OCI-LY7 (cell line): ENCODE data around the gene LRRFIP2.

Source experiments
- EZH2phosphoT487 ChIP-seq: fragments of 200-600 bp; sonication (generic); IDR thresholded peaks from 2 replicates; pipeline ENCODE4 v1.6.1; 2018; ENCODE audit warnings: low read depth, borderline replicate concordance, mild to moderate bottlenecking, mixed run types, antibody characterized with exemption, low read length, moderate library complexity, mixed read lengths
- TF ChIP-seq, protein P1 (sequence below): fragments of 200-600 bp; sonication (generic); conservative IDR thresholded peaks from 2 replicates; pipeline ENCODE4 v1.5.1; 2014; ENCODE audit warnings: mild to moderate bottlenecking, antibody characterized with exemption, low read length, moderate library complexity, mixed read lengths

- TF ChIP-seq, protein P1, sequence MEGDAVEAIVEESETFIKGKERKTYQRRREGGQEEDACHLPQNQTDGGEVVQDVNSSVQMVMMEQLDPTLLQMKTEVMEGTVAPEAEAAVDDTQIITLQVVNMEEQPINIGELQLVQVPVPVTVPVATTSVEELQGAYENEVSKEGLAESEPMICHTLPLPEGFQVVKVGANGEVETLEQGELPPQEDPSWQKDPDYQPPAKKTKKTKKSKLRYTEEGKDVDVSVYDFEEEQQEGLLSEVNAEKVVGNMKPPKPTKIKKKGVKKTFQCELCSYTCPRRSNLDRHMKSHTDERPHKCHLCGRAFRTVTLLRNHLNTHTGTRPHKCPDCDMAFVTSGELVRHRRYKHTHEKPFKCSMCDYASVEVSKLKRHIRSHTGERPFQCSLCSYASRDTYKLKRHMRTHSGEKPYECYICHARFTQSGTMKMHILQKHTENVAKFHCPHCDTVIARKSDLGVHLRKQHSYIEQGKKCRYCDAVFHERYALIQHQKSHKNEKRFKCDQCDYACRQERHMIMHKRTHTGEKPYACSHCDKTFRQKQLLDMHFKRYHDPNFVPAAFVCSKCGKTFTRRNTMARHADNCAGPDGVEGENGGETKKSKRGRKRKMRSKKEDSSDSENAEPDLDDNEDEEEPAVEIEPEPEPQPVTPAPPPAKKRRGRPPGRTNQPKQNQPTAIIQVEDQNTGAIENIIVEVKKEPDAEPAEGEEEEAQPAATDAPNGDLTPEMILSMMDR = no peak
- no peak for TF ChIP-seq EZH2phosphoT487
Measured at GRCh38 chr3:37064747-37065146, 109.6 kb downstream of the LRRFIP2 start.
